K562 (cell line): ENCODE data around the gene CDX1. TPM values are rescaled to one million over a fixed set of nuclear protein-coding genes. Genes with fewer than 3 reads are reported as not detected.

ENCODE experiments used
- ATAC-seq: fragments of 200-7000 bp; cut with Tn5 transposase; 3 replicates; pipeline ENCODE4 v1.9.1; 2020; ENCODE audit warnings: moderate library complexity
- BruUV-seq: library from RNA; stranded (reverse); fragments of 400-500 nt; replicated peaks from 2 replicates; lab custom pipeline; 2021; lab: Mats Ljungman, UMichigan
- CTCF ChIA-PET: fragments of 300-600 bp; formaldehyde crosslinking; extraction: SDS; loops from one replicate; lab custom pipeline; 2021; ENCODE audit warnings: low intra/inter-chr PET ratio; lab: Yijun Ruan, JAX
- POLR2A ChIA-PET: fragments of 300-600, 350-650 bp; sonication (Branson Sonifier 250); formaldehyde crosslinking; extraction: SDS; loops from one replicate; lab custom pipeline; 2021; ENCODE audit warnings: antibody characterized with exemption, inconsistent platforms; lab: Yijun Ruan, JAX
- DNase-seq, 4 experiments: peaks; one replicate each; pipeline versions ENCODE4 v3.0.0 to v3.0.0-alpha.2; 2011 to 2018; ENCODE audit warnings: low spot score in 3 of 4, mixed read lengths in 3 of 4; ENCODE audit errors: extremely low read depth in 1 of 4
- FAIRE-seq: peaks from 2 replicates; lab custom pipeline; 2011; peaks lifted over from hg19 to GRCh38; lab: Jason Lieb, UNC
- H2AFZ ChIP-seq: 2 replicates; pipeline ENCODE4 v1.6.0; 2011; ENCODE audit warnings: low read depth, low read length, control low read depth, inconsistent platforms
- H3K27ac ChIP-seq: fragments of 200-600 bp; 3 replicates; pipeline ENCODE4 v1.8.0; 2011; ENCODE audit warnings: low read depth, mild to moderate bottlenecking, control low read depth, inconsistent platforms, low read length, moderate library complexity, mixed read lengths; ENCODE audit errors: extremely low read depth
- H3K27me3 ChIP-seq, 2 experiments: fragments of 300-600 bp in 1 of 2; 2 replicates in 1 of 2; 3 replicates in 1 of 2; pipeline versions ENCODE4 v1.6.0 to v1.8.0; 2011; ENCODE audit warnings: inconsistent platforms in 2 of 2, low read length in 2 of 2, mild to moderate bottlenecking in 1 of 2, mixed read lengths in 1 of 2, moderate library complexity in 1 of 2; ENCODE audit not compliant: control insufficient read depth in 2 of 2, insufficient read depth in 2 of 2
- H3K36me3 ChIP-seq: fragments of 300-600 bp; 3 replicates; pipeline ENCODE4 v1.8.0; 2011; ENCODE audit warnings: mild to moderate bottlenecking, low read length, inconsistent platforms; ENCODE audit not compliant: control insufficient read depth, insufficient read depth
- H3K4me1 ChIP-seq, 2 experiments: fragments of 200-600 bp in 1 of 2; replicated peaks in 1 of 2; 2 replicates in 1 of 2; 3 replicates in 1 of 2; pipeline versions ENCODE4 v1.5.1 to v1.8.0; 2011; ENCODE audit warnings: inconsistent platforms in 2 of 2, low read length in 2 of 2, mild to moderate bottlenecking in 1 of 2, mixed read lengths in 1 of 2, moderate library complexity in 1 of 2; ENCODE audit not compliant: control insufficient read depth in 2 of 2, insufficient read depth in 2 of 2
- H3K4me2 ChIP-seq: 2 replicates; pipeline ENCODE4 v1.6.1; 2011; ENCODE audit warnings: low read length, control low read depth, inconsistent platforms, mixed read lengths; ENCODE audit not compliant: insufficient read depth
- H3K4me3 ChIP-seq: fragments of 200-600 bp; sonication (generic), shearing (Covaris generic); 2 replicates; pipeline ENCODE4 v1.5.1; 2016; ENCODE audit warnings: control low read depth, inconsistent platforms
- H3K79me2 ChIP-seq: fragments of 200-600 bp; 3 replicates; pipeline ENCODE4 v1.8.0; 2011; ENCODE audit warnings: low read length, inconsistent platforms; ENCODE audit not compliant: control insufficient read depth, insufficient read depth
- H3K9ac ChIP-seq, 2 experiments: 2 replicates each; pipeline versions ENCODE4 v1.6.0 to v1.6.1; 2011; ENCODE audit warnings: low read depth in 2 of 2, low read length in 2 of 2, control low read depth in 1 of 2, inconsistent platforms in 1 of 2, mild to moderate bottlenecking in 1 of 2, mixed read lengths in 1 of 2; ENCODE audit not compliant: insufficient read depth in 1 of 2
- H3K9me1 ChIP-seq: one replicate; pipeline ENCODE4 v1.6.0; 2011; ENCODE audit warnings: inconsistent platforms, mild to moderate bottlenecking, low read length, moderate library complexity; ENCODE audit not compliant: control insufficient read depth, insufficient read depth
- H3K9me3 ChIP-seq: replicated peaks from 2 replicates; pipeline ENCODE4 v1.5.1; 2011; ENCODE audit warnings: low read depth, low read length, inconsistent platforms; ENCODE audit not compliant: control insufficient read depth, insufficient read depth
- H4K20me1 ChIP-seq: replicated peaks from 2 replicates; pipeline ENCODE4 v1.6.1; 2011; ENCODE audit warnings: low read length, inconsistent platforms, mixed read lengths; ENCODE audit not compliant: control insufficient read depth, insufficient read depth
- FOXA1 ChIP-seq: fragments of 450-650 bp; IDR thresholded peaks from 2 replicates; pipeline ENCODE4 v1.6.1; 2016; ENCODE audit warnings: mild to moderate bottlenecking, borderline replicate concordance
- MBD2 ChIP-seq: sonication (generic); IDR thresholded peaks from 2 replicates; pipeline ENCODE4 v1.6.1; 2016; ENCODE audit warnings: low read depth, borderline replicate concordance
- MCM5 ChIP-seq: fragments of 450-650 bp; IDR thresholded peaks from 2 replicates; pipeline ENCODE4 v1.6.1; 2016; ENCODE audit warnings: low read depth
- MTA2 ChIP-seq: fragments of 450-650 bp; IDR thresholded peaks from 2 replicates; pipeline ENCODE4 v1.6.1; 2016; ENCODE audit warnings: low read depth
- POLR2AphosphoS5 ChIP-seq: IDR thresholded peaks from 2 replicates; pipeline ENCODE4 v1.6.1; 2011; ENCODE audit warnings: mild to moderate bottlenecking, low read depth, low read length, moderate library complexity; ENCODE audit not compliant: control insufficient read depth, insufficient read depth
- RBFOX2 ChIP-seq: fragments of 200-400 bp; formaldehyde crosslinking; IDR thresholded peaks from 2 replicates; pipeline ENCODE4 v1.6.1; 2017; ENCODE audit warnings: low read depth, mild to moderate bottlenecking, low read length, moderate library complexity
- TAF15 ChIP-seq: fragments of 200-400 bp; formaldehyde crosslinking; IDR thresholded peaks from 2 replicates; pipeline ENCODE4 v1.6.1; 2017; ENCODE audit warnings: mild to moderate bottlenecking, low read depth, low read length, moderate library complexity
- TAF9B ChIP-seq: fragments of 450-650 bp; IDR thresholded peaks from 2 replicates; pipeline ENCODE4 v1.6.1; 2018; ENCODE audit warnings: mild to moderate bottlenecking; ENCODE audit not compliant: partially characterized antibody
- TAL1 ChIP-seq: fragments of 450-650 bp; IDR thresholded peaks from 2 replicates; pipeline ENCODE4 v1.6.1; 2016; ENCODE audit warnings: mild to moderate bottlenecking
- TGIF2 ChIP-seq: sonication (generic); formaldehyde crosslinking; IDR thresholded peaks from 2 replicates; pipeline ENCODE4 v1.8.1; 2022; ENCODE audit warnings: mild to moderate bottlenecking, missing genetic modification reagents, moderate library complexity
- ZBTB43 ChIP-seq: sonication (generic); formaldehyde crosslinking; IDR thresholded peaks from 2 replicates; pipeline ENCODE4 v1.8.0; 2023; ENCODE audit warnings: mild to moderate bottlenecking, missing genetic modification reagents
- ZFP1 ChIP-seq: fragments of 450-650 bp; formaldehyde crosslinking; IDR thresholded peaks from 2 replicates; pipeline ENCODE4 v1.4.0; 2020; ENCODE audit warnings: mild to moderate bottlenecking, mixed read lengths
- ZNF551 ChIP-seq: fragments of 250-450 bp; sonication (Bioruptor Pico); IDR thresholded peaks from 2 replicates; pipeline ENCODE4 v1.5.0; 2021; ENCODE audit warnings: mild to moderate bottlenecking, moderate library complexity
- WGBS: fragments of 100-300 bp; shearing (Covaris generic); methylation state at CpG from one replicate; pipeline ENCODE4 v1.1.6; 2016; ENCODE audit warnings: low coverage, mixed read lengths; ENCODE audit not compliant: insufficient coverage; ENCODE audit errors: missing lambda C conversion rate; 5-methylcytosine and 5-hydroxymethylcytosine counted together
- in situ Hi-C: fragments of 300-500 bp; cut with MboI; formaldehyde crosslinking; loops from 4 replicates; pipeline ENCODE4 v1.15.0; 2018; ENCODE audit warnings: inconsistent platforms, mixed read lengths
- intact Hi-C: fragments of 100-400 bp; cut with micrococcal nuclease; formaldehyde crosslinking; loops from 2 replicates; pipeline ENCODE4 v1.14.2; 2022
- polyA plus RNA-seq, 8 experiments: library from polyadenylated mRNA; depleted of rRNA in 4 of 8; stranded (reverse) in 5 of 8; unstranded in 3 of 8; fragments of >200 nt; fragmentation: Nextera tagmentation in 2 of 8; fragmentation: Illumina TruSeq in 1 of 8; extraction: Ambion mirVana in 2 of 8; extraction: Trizol in 1 of 8; gene quantifications; 2 replicates each; pipeline versions ENCODE4 v1.2.1 to v1.2.3, GENCODE V29; 2011 to 2014; ENCODE audit warnings: inconsistent platforms in 1 of 8, missing spikeins in 1 of 8
- total RNA-seq, 7 experiments: library from RNA; depleted of rRNA in 6 of 7; stranded (reverse); fragments of >200 nt in 6 of 7; fragmentation: Illumina TruSeq in 2 of 7; extraction: Trizol in 2 of 7; gene quantifications; 2 replicates each; pipeline versions ENCODE4 v1.2.1 to v1.2.3, GENCODE V29; 2011 to 2021; ENCODE audit warnings: low replicate concordance in 1 of 7
- TF ChIP-seq, protein P1 (sequence below): fragments of 250-450 bp; sonication (Bioruptor Pico); IDR thresholded peaks from 2 replicates; pipeline ENCODE4 v1.5.1; 2021; ENCODE audit warnings: mild to moderate bottlenecking
- TF ChIP-seq, protein P2 (sequence below): fragments of 150-350 bp; IDR thresholded peaks from 2 replicates; pipeline ENCODE4 v1.6.1; 2014; ENCODE audit warnings: low read depth, mild to moderate bottlenecking, low read length, borderline replicate concordance

The CDX1 gene
- total and polyA plus RNA-seq, 9 of the 15 experiments (the other 6 are each of a cell fraction or from before 2014, with no cell fraction given), result 0.06 to 0.16 TPM; not detected in 7

DNA sequence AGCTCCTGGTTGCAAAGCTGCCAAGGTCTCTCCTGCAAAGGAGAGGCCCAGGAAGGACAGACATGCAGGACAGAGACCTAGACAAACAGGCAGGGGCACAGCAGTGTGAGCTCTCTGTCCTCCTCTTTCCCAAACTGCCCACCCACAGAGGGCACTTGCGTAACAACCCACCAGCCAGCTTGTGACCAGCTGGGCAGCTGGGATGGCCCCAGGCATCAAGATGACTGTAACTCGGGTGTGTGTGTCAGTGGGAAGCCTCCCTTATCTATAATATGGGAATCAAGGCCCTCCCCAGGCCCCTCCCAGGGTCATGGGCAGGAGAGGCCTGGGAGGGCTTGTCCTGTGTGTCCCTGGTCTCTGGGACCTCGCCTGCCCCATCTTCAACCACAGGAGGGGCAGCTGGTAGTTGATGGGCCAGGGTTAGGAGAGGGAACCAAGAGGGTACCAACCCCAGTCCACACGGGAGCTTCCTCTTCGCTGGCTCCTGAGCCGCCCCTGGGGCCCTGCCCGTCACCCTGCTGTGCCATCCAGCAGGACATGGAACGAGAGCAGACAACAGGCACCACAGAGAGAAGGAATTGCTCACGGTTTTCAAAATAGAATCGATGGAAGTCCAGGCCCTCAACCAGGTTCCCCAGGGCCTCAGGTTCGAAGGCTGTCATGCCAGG, 61.2 kb downstream of the CDX1 start:
- CTCF ChIA-PET, result no interaction called here
- POLR2A ChIA-PET, result no interaction called here
- Histone ChIP-seq H3K9me1 (no peaks in the 10 kb centered on the region), H3K36me3 (no peaks in the 10 kb centered on the region), H3K4me2 (no peak overlapping the region), H2AFZ (no peak overlapping the region), H4K20me1 (no peaks in the 10 kb centered on the region; the same call in 1 of the 2 replicates), H3K27me3 (peaks cover 0 to 21% of the 10 kb centered on the region in 2 experiments; a peak in 3 of 5 replicates), H3K79me2 (no peaks in the 10 kb centered on the region), H3K9me3 (no peaks in the 10 kb centered on the region), H3K27ac (no peak overlapping the region), H3K9ac (peak overlapping the region in 1 of 2 experiments; percentile 13; a peak in 1 of 4 replicates), H3K4me3 (no peak overlapping the region), H3K4me1 (no peaks in the 10 kb centered on the region)
- DNase-seq (no peak), FAIRE-seq (no peak), ATAC-seq (no peak)
- in situ Hi-C loops, result no loop called here
- intact Hi-C loops, result no loop called here
- WGBS, result 9% methylated on average over 10 of the region's 11 CpGs
- BruUV-seq, result no TSS peak
- no peak for TF ChIP-seq ZNF551 (CRISPR knock-in tag)
- TF ChIP-seq TGIF2 (CRISPR knock-in tag), result no peak
- TF ChIP-seq TAF15, result no peak
- TF ChIP-seq TAL1, result no peak
- no peak for TF ChIP-seq MCM5
- no peak for TF ChIP-seq FOXA1
- TF ChIP-seq, protein P1, sequence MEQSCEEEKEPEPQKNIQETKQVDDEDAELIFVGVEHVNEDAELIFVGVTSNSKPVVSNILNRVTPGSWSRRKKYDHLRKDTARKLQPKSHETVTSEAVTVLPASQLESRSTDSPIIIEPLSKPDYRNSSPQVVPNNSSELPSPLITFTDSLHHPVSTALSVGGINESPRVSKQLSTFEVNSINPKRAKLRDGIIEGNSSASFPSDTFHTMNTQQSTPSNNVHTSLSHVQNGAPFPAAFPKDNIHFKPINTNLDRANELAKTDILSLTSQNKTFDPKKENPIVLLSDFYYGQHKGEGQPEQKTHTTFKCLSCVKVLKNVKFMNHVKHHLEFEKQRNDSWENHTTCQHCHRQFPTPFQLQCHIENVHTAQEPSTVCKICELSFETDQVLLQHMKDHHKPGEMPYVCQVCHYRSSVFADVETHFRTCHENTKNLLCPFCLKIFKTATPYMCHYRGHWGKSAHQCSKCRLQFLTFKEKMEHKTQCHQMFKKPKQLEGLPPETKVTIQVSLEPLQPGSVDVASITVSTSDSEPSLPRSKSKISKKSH (CRISPR knock-in tag), result no peak
- TF ChIP-seq, protein P2, sequence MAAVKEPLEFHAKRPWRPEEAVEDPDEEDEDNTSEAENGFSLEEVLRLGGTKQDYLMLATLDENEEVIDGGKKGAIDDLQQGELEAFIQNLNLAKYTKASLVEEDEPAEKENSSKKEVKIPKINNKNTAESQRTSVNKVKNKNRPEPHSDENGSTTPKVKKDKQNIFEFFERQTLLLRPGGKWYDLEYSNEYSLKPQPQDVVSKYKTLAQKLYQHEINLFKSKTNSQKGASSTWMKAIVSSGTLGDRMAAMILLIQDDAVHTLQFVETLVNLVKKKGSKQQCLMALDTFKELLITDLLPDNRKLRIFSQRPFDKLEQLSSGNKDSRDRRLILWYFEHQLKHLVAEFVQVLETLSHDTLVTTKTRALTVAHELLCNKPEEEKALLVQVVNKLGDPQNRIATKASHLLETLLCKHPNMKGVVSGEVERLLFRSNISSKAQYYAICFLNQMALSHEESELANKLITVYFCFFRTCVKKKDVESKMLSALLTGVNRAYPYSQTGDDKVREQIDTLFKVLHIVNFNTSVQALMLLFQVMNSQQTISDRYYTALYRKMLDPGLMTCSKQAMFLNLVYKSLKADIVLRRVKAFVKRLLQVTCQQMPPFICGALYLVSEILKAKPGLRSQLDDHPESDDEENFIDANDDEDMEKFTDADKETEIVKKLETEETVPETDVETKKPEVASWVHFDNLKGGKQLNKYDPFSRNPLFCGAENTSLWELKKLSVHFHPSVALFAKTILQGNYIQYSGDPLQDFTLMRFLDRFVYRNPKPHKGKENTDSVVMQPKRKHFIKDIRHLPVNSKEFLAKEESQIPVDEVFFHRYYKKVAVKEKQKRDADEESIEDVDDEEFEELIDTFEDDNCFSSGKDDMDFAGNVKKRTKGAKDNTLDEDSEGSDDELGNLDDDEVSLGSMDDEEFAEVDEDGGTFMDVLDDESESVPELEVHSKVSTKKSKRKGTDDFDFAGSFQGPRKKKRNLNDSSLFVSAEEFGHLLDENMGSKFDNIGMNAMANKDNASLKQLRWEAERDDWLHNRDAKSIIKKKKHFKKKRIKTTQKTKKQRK, result no peak
- TF ChIP-seq POLR2AphosphoS5, result no peak
- TF ChIP-seq MBD2, result no peak
- no peak for TF ChIP-seq TAF9B
- no peak for TF ChIP-seq ZBTB43
- no peak for TF ChIP-seq MTA2
- TF ChIP-seq RBFOX2, result no peak
- no peak for TF ChIP-seq ZFP1
